ENCODE measurements around the gene COX20. TPM values are rescaled to one million over a fixed set of nuclear protein-coding genes. Genes with fewer than 3 reads are reported as not detected.

COX20 gene
- total RNA-seq, 1 experiment from 2014 or later = 38.0 TPM

DNA sequence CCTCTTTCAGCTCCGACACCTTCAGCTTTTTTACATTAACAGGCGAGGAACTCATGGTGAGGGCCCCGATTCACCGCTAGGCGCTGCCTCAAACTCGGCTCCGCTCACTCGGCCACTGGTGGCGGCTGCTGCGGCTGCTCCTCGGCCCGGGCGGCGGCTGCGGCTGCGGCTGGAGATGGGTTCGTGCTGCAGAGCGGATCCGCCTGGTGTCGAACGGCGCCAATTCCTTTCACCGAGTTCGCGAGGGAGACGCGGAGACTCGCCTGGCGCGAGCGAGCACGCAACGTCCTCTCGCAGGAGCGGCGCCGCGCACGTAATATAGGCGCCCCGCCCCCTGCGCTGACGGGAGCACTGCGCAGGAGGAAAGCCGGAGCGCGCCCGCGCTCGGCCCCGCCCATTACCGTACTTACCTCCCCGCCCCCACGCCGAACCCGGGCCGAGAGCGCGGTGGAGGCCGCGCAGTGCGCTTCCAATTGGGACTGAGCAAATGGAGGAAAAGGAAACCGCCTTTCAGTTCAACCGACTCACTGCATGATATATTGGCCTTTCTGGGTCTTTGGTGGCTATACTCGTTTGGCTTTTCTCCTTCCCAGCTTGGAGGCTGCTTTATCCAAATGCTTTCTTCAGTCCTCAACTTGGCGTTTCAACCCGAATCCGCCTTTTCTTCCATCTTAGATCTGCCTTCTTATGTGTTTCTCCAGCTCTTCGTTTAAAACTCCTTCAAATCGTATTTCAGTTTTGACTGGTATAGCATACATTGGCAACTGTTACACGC lies 29.0 kb downstream of the COX20 start, which contains the start of gene HNRNPU:
Gene HNRNPU (minus strand): TSS at position 291 of the 775 bp plus-strand sequence. CDS start 236 bp downstream, at position 55.
- H2BK12ac ChIP-seq (ENCODE audit: insufficient read length, low read depth, low read length) = no peak within 1 kb of the TSS
- H3K4me2 ChIP-seq (ENCODE audit: insufficient read depth, insufficient read length, low read length) = peak within 1 kb of the TSS; percentile 84
- H2AFZ ChIP-seq (ENCODE audit: low read length) = no peak within 1 kb of the TSS
- no peaks in the 10 kb centered on the region for H3K27me3 ChIP-seq (ENCODE audit: insufficient read depth, low read length)
- H4K91ac ChIP-seq (ENCODE audit: insufficient read length, low read depth, low read length) = peak within 1 kb of the TSS; percentile 96
- Mint-ChIP-seq H3K27me3 (ENCODE audit: low read depth) (peaks cover 2% of the 10 kb centered on the region; the same call in 1 of the 2 replicates), H3K27ac (peak within 1 kb of the TSS; percentile 99), H3K9me3 (peaks cover 0 to 4% of the 10 kb centered on the region in 2 experiments; a peak in 2 of 5 replicates), H3K4me1 (peaks cover 26 to 36% of the 10 kb centered on the region in 2 experiments), H3K4me3 (peak within 1 kb of the TSS; percentile 96 to 98), H3K36me3 (ENCODE audit: insufficient read depth in 1 of 3, low read depth in 3 of 3) (peaks cover 36 to 39% (median 39%) of the 10 kb centered on the region in 3 experiments)
- H4K5ac ChIP-seq (ENCODE audit: insufficient read length, low read depth, low read length) = peak within 1 kb of the TSS; percentile 85
- peak within 1 kb of the TSS; percentile 99 for H3K14ac ChIP-seq (ENCODE audit: insufficient read depth, low read length)
- H2AK5ac ChIP-seq (ENCODE audit: insufficient read length, low read length) = no peak within 1 kb of the TSS
- TF ChIP-seq, protein P1, sequence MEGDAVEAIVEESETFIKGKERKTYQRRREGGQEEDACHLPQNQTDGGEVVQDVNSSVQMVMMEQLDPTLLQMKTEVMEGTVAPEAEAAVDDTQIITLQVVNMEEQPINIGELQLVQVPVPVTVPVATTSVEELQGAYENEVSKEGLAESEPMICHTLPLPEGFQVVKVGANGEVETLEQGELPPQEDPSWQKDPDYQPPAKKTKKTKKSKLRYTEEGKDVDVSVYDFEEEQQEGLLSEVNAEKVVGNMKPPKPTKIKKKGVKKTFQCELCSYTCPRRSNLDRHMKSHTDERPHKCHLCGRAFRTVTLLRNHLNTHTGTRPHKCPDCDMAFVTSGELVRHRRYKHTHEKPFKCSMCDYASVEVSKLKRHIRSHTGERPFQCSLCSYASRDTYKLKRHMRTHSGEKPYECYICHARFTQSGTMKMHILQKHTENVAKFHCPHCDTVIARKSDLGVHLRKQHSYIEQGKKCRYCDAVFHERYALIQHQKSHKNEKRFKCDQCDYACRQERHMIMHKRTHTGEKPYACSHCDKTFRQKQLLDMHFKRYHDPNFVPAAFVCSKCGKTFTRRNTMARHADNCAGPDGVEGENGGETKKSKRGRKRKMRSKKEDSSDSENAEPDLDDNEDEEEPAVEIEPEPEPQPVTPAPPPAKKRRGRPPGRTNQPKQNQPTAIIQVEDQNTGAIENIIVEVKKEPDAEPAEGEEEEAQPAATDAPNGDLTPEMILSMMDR (conservative IDR thresholded peaks at IDR 0.05) = peak; percentile 42; the same call in 2 of the 3 replicates
- H3K18ac ChIP-seq (ENCODE audit: insufficient read length, low read depth, low read length) = peak within 1 kb of the TSS; percentile 95
- peak; percentile 96 for DNase-seq
- no CpG with 5 or more reads among the region's 71 CpGs for WGBS (ENCODE audit: extremely low coverage, insufficient read length, low lambda C conversion rate)
- H3K56ac ChIP-seq (ENCODE audit: insufficient read length, low read depth, low read length) = no peak within 1 kb of the TSS
- peaks cover 36% of the 10 kb centered on the region for H3K79me2 ChIP-seq (ENCODE audit: insufficient read depth, low read length)
- peak within 1 kb of the TSS; percentile 54 for H3K4ac ChIP-seq (ENCODE audit: low read depth, low read length)
- peak within 1 kb of the TSS; percentile 40 for H2BK120ac ChIP-seq (ENCODE audit: low read depth, low read length, poor library complexity, severe bottlenecking)
- H3K9ac ChIP-seq (ENCODE audit: extremely low read depth, insufficient read length, low read length) = peak within 1 kb of the TSS; percentile 99
- H3K9me3 ChIP-seq (ENCODE audit: control insufficient read depth, low read depth, low read length) = no peaks in the 10 kb centered on the region
- no peak within 1 kb of the TSS for H4K8ac ChIP-seq (replicated peaks; ENCODE audit: insufficient read length, low read depth, low read length)
- H2BK20ac ChIP-seq (ENCODE audit: low read depth, low read length, poor library complexity, severe bottlenecking) = no peak within 1 kb of the TSS
- peaks cover 14% of the 10 kb centered on the region for H3K23me2 ChIP-seq (ENCODE audit: insufficient read length, low read depth, low read length, poor library complexity, severe bottlenecking)
- no peak within 1 kb of the TSS for H2BK15ac ChIP-seq (ENCODE audit: low read depth, low read length)
- no peaks in the 10 kb centered on the region for H3K4me1 ChIP-seq (ENCODE audit: insufficient read depth, low read length)
- peak within 1 kb of the TSS; percentile 94 for H3K27ac ChIP-seq (ENCODE audit: insufficient read length, low read depth, low read length)
- no peaks in the 10 kb centered on the region for H3K79me1 ChIP-seq (ENCODE audit: insufficient read depth, low read depth, low read length, poor library complexity, severe bottlenecking)
- peak within 1 kb of the TSS; percentile 78 for H3T11ph ChIP-seq (ENCODE audit: low read length)
- no peaks in the 10 kb centered on the region for H4K20me1 ChIP-seq (ENCODE audit: control insufficient read depth, insufficient read depth, insufficient read length)
- H3K23ac ChIP-seq (ENCODE audit: insufficient read length, low read depth, low read length) = no peak within 1 kb of the TSS
- peak within 1 kb of the TSS; percentile 77 for H2BK5ac ChIP-seq (ENCODE audit: insufficient read length, low read length)

Measured in H9 (cell line).